AG09309 (cell line): Measurements from ENCODE around the gene TELO2.

Experiments
- DNase-seq: peaks from one replicate; pipeline ENCODE4 v3.0.0-alpha.2; 2010; ENCODE audit warnings: low read depth
- H3K4me3 ChIP-seq: 2 replicates; pipeline ENCODE4 v1.5.1; 2011; ENCODE audit warnings: mild to moderate bottlenecking, low read depth, low read length, moderate library complexity; ENCODE audit not compliant: control insufficient read depth
- CTCF ChIP-seq: IDR thresholded peaks from 2 replicates; pipeline ENCODE4 v1.5.1; 2011; ENCODE audit warnings: mild to moderate bottlenecking, low read depth, low read length, inconsistent platforms; ENCODE audit not compliant: insufficient read depth, control insufficient read depth; ENCODE audit errors: missing control alignments

Gene TELO2

GRCh38 chr16:1538804-1539520 is 45.8 kb downstream of the TELO2 start:
- no peak for TF ChIP-seq CTCF
- H3K4me3 ChIP-seq: no peak overlapping the region
- DNase-seq: no peak

GRCh38 chr16:1539720-1540555 is 46.8 kb downstream of the TELO2 start:
- DNase-seq: no peak
- no peak for TF ChIP-seq CTCF
- no peak overlapping the region for H3K4me3 ChIP-seq

- H3K4me3 ChIP-seq: no peak overlapping the region
- DNase-seq: no peak
- TF ChIP-seq CTCF: no peak
These were observed 47.3 kb downstream of the TELO2 start for GRCh38 chr16:1540556-1540855.

GRCh38 chr16:1541293-1542165 is 48.4 kb downstream of the TELO2 start:
- DNase-seq: no peak
- TF ChIP-seq CTCF: no peak
- H3K4me3 ChIP-seq: no peak overlapping the region

GRCh38 chr16:1542166-1542500 is 49.0 kb downstream of the TELO2 start:
- no peak for DNase-seq
- TF ChIP-seq CTCF: no peak

GRCh38 chr16:1542533-1542932 is 49.4 kb downstream of the TELO2 start:
- H3K4me3 ChIP-seq: no peak overlapping the region
- no peak for TF ChIP-seq CTCF

More at GRCh38 chr16:1542166-1542500, 49.0 kb downstream of the TELO2 start:
- H3K4me3 ChIP-seq: no peak overlapping the region

More at GRCh38 chr16:1542533-1542932, 49.4 kb downstream of the TELO2 start:
- DNase-seq: no peak
